Left ventricle myocardium inferior (tissue), 1 donor: ENCODE measurements around the gene HEG1. TPM values are rescaled to one million over a fixed set of nuclear protein-coding genes. Genes with fewer than 3 reads are reported as not detected.

Experiments
- DNase-seq: peaks from one replicate; pipeline ENCODE4 v3.0.0-alpha.2; 2020
- H3K27ac ChIP-seq: fragments of 200-600 bp; replicated peaks from 2 replicates; pipeline ENCODE4 v1.8.0; 2021
- H3K27me3 ChIP-seq: fragments of 200-600 bp; 2 replicates; pipeline ENCODE4 v1.8.0; 2021; ENCODE audit warnings: low read depth
- H3K36me3 ChIP-seq: fragments of 200-600 bp; 2 replicates; pipeline ENCODE4 v1.8.0; 2021
- H3K4me1 ChIP-seq: fragments of 200-600 bp; 2 replicates; pipeline ENCODE4 v1.8.0; 2021
- H3K4me3 ChIP-seq: fragments of 200-600 bp; 2 replicates; pipeline ENCODE4 v1.8.0; 2021; ENCODE audit warnings: mild to moderate bottlenecking, moderate library complexity
- H3K9me3 ChIP-seq: fragments of 200-600 bp; replicated peaks from 2 replicates; pipeline ENCODE4 v1.8.0; 2021
- CTCF ChIP-seq: fragments of 200-600 bp; IDR thresholded peaks from 2 replicates; pipeline ENCODE4 v1.8.0; 2021; ENCODE audit warnings: antibody characterized with exemption, mild to moderate bottlenecking, borderline replicate concordance
- intact Hi-C: fragments of 100-400 bp; cut with micrococcal nuclease; formaldehyde crosslinking; loops from one replicate; pipeline ENCODE4 v1.11.0; 2022
- total RNA-seq: library from RNA; stranded (reverse); fragmentation: NEBNext Ultra II Directional; extraction: Animal tissue kit (Norgen Biotek cat#: 25700); gene quantifications from one replicate; pipeline ENCODE4 v1.2.1, GENCODE V29; 2021
- donor health status: DM: no; HTN: yes; CAD: no; lungs with severe emphysema.

HEG1 gene
- total RNA-seq, 1 donor from 2014 or later: 105 TPM

- peaks cover 63% of the 10 kb centered on the region for H3K4me1 ChIP-seq
- peaks cover 21% of the 10 kb centered on the region for H3K36me3 ChIP-seq
- no peak for TF ChIP-seq CTCF
- no peak overlapping the region for H3K27ac ChIP-seq
- H3K27me3 ChIP-seq: no peaks in the 10 kb centered on the region
- no peak overlapping the region for H3K4me3 ChIP-seq
- intact Hi-C loops: no loop called here
- no peaks in the 10 kb centered on the region for H3K9me3 ChIP-seq
- DNase-seq: no peak
These were observed 90.4 kb downstream of the HEG1 start for GRCh38 chr3:124965413-124965812.

GRCh38 chr3:124964387-124964786, 91.4 kb downstream of the HEG1 start:
- peaks cover 11% of the 10 kb centered on the region for H3K36me3 ChIP-seq
- no peaks in the 10 kb centered on the region for H3K27me3 ChIP-seq
- peak overlapping the region; percentile 54 for H3K27ac ChIP-seq
- intact Hi-C loops: no loop called here
- no peaks in the 10 kb centered on the region for H3K9me3 ChIP-seq
- no peak overlapping the region for H3K4me3 ChIP-seq
- TF ChIP-seq CTCF: no peak
- H3K4me1 ChIP-seq: peaks cover 53% of the 10 kb centered on the region
- DNase-seq: no peak

- Histone ChIP-seq H3K27ac (peak overlapping the region; percentile 54), H3K4me3 (no peak overlapping the region), H3K4me1 (peaks cover 47% of the 10 kb centered on the region), H3K27me3 (no peaks in the 10 kb centered on the region), H3K9me3 (no peaks in the 10 kb centered on the region), H3K36me3 (peaks cover 4% of the 10 kb centered on the region)
- intact Hi-C loops: no loop called here
- TF ChIP-seq CTCF: no peak
- no peak for DNase-seq
These were observed 92.0 kb downstream of the HEG1 start for GRCh38 chr3:124963755-124964154.

- intact Hi-C loops: no loop called here
- Histone ChIP-seq H3K4me1 (peaks cover 37% of the 10 kb centered on the region), H3K4me3 (no peak overlapping the region), H3K27ac (no peak overlapping the region), H3K36me3 (no peaks in the 10 kb centered on the region), H3K9me3 (no peaks in the 10 kb centered on the region), H3K27me3 (no peaks in the 10 kb centered on the region)
- DNase-seq: no peak
- no peak for TF ChIP-seq CTCF
These were observed 93.3 kb downstream of the HEG1 start for GRCh38 chr3:124962403-124962940.

- Histone ChIP-seq H3K4me1 (peaks cover 29% of the 10 kb centered on the region), H3K9me3 (no peaks in the 10 kb centered on the region), H3K27ac (no peak overlapping the region), H3K36me3 (no peaks in the 10 kb centered on the region), H3K4me3 (no peak overlapping the region), H3K27me3 (no peaks in the 10 kb centered on the region)
- TF ChIP-seq CTCF: no peak
- DNase-seq: no peak
- intact Hi-C loops: no loop called here
These were observed 95.1 kb downstream of the HEG1 start for GRCh38 chr3:124960698-124961097.
